IPS-18c (cell line): Measurements from ENCODE around the gene SLC10A3.
A peak's percentile ranks its signal among the peaks of the same experiment; 100 is the strongest.

Source experiments
- H3K4me3 ChIP-seq: 2 replicates; pipeline ENCODE4 v1.7.0; 2013; ENCODE audit warnings: low read depth, mild to moderate bottlenecking, low read length, moderate library complexity; ENCODE audit not compliant: insufficient read depth
- H3K9me3 ChIP-seq: one replicate; pipeline ENCODE4 v1.6.1; 2013; ENCODE audit warnings: mild to moderate bottlenecking, low read length, moderate library complexity; ENCODE audit not compliant: control insufficient read depth, insufficient read depth

SLC10A3 gene

DNA sequence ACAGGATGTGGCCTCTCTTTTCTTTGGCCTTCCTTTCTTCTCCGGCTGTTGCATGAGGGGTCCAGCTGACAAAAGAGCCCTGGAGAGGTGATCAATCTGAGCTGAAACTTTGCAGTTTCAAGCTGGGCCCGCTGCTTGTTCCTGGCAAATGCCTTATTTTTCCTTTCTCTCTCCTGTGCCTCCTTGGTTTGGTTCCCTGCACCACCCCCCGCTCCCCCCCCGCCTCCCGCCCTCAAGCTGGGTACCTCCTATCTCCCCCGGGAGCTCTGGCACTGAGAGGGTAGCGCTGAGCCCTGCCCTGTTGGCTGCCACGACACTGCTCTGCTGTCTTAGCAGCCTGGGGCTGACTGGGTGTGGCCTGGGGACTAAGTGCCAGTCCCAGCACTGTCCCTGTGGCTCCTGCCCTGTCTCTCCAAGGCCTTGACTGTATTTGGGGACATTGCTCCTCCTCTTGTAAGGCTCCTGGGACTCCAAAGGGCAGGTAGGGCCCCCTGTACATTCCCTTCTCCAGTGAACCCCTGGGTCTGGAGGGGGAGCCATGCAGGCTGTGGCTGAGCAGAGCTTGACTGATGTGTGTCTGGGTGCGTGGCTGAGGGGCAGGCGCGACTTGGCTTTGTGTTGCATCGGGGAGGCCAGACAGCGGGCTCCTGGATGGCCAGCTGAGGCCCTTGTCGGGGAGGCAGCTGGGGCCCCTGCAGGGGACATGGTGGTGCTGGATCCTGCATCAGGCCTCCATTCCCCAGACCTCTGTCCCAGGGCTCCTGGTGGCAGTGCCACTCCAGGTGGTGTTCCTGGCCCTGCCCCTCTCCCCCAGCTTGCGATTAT is 31.3 kb downstream of the SLC10A3 start:
- Histone ChIP-seq H3K4me3 (peak overlapping the region; percentile 53), H3K9me3 (peaks cover 21% of the 10 kb centered on the region)

DNA sequence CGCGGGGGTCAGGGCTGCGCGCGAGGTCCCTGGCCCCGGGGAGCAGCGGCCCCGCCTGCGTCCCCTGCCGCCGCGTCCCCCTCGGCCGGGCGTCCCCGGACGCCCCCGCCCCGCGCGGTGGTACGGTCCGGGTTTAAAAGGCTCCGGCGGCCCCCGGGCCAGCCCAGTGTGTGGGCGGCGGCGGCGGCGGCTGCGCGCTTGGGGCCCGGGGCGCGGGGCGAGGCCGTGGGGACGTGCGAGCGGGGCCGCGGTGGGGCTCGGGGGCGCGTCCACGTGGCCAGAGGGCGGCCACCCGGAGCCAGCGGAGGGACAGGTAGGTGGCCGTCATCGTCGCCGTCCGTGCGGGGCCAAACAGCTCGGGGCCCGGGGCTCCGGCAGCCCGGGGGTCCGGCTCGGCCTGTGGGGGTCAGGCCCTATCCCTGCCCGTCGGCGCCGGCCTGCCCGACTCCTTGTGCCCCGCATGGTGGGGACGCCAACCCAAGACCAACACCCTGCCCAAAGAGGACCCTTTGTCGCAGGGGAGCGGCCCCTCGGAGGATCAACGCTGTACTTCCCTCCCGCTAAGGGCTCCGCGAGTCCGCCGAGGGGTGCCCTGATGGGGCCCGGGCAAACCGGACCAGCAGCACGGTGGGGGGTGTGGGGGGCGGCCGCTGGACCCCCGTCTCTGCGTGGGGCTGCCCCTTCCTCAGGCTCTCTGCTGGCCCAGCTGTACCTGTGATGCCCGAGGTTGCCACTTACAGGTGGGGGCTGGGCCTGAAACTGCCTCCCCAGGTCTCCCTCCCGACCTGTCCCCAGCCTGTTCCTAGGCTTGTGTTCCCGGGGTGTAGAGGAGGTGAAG is 32.1 kb downstream of the SLC10A3 start, which contains the start of gene PLXNA3:
Gene PLXNA3 (plus strand): TSS at position 166 of the 838 bp plus-strand sequence. CDS start 1,903 bp downstream, outside the sequence.
- Histone ChIP-seq H3K9me3 (peaks cover 21% of the 10 kb centered on the region), H3K4me3 (peak within 1 kb of the TSS; percentile 53)

DNA sequence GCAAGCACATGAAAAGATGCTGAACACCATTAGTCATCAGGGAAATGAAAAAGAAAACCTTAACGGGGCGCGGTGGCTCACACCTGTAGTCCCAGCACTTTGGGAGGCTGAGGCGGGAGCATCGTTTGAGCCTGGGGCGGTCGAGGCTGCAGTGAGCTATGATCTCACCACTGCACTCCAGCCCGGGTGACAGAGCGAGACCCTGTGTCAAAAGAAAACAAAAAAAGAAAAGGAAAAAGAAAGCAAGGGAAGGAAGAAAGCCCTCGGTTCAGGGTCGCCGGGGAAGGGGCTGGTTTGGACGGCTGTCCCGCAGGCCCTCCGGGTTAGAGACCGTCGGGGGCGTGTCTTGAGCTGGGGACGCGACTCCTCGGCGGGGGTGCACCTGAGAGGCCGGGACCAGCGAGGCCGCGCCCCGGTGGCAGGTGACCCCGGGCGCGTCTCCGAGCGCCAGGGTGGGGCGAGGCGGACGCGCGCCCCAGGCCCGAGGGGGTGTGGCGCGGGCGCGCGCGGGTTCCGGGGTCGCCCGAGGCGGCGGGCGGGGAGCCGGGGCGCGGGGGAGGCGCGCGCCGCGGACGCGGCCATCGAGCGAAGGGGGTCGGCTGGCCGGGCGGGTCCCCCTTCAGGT is 32.8 kb downstream of the SLC10A3 start:
- H3K9me3 ChIP-seq, result peaks cover 20% of the 10 kb centered on the region
- H3K4me3 ChIP-seq, result peak overlapping the region; percentile 20; the same call in 1 of the 2 replicates

DNA sequence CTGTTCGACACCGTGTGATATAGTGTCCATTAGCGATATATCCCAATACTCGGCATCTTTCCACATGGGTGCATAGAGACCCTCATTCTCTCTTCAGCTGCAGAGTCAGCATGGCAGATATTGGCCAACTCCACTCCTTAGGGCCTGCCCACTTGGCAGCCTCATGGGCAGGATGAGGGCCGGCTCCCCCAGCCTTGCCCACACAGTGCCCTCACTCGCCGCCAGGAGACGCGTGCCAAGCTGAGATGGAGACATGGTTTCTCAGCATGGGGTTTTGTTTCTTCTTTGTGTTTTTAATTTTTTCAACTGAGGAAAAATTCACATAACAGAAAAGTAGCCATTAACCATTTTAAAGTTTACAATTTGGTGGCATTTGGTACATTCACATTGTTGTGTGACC is 37.6 kb downstream of the SLC10A3 start:
- H3K4me3 ChIP-seq, result no peak overlapping the region
- H3K9me3 ChIP-seq, result peaks cover 26% of the 10 kb centered on the region

DNA sequence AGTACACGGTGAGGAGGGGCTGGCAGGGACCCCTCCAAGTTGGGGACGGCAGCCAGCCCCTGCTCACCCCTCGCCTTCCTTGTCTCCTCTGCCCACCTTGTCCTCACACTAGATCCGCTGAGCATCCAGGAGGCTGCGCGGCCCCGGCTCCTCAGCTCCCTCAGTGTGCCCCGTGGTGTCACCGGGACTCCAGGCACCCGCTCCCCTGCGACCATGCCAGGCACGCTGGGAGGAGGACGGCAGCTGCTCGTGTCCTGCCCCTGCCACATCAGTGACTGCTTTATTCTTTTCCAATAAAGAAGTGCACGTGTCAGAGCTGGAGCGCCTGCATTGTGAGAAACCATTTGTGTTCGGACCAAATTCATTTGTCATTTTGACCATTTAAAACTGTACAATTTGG is 40.1 kb downstream of the SLC10A3 start:
- H3K9me3 ChIP-seq, result peaks cover 17% of the 10 kb centered on the region
- H3K4me3 ChIP-seq, result no peak overlapping the region

DNA sequence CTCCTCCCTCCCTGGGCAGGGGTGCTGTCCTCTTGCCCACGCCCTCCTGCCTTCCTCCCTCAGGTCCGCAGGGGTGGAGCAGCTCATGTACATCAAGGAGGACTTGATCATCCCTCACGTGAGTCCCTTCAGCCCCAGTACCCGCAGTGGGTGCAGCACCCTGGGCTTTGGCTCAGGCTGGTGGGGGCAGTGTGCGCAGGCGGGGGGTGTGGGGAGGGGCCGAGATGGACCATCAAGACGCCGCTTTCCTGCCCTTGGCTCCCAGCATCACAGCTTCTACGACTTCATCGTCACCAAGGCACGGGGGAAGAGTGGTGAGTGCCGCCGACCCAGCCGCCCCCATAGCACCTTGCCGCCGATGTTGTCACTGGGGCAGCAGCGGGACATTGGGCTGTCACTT is 40.8 kb downstream of the SLC10A3 start:
- Histone ChIP-seq H3K4me3 (no peak overlapping the region), H3K9me3 (peaks cover 12% of the 10 kb centered on the region)

DNA sequence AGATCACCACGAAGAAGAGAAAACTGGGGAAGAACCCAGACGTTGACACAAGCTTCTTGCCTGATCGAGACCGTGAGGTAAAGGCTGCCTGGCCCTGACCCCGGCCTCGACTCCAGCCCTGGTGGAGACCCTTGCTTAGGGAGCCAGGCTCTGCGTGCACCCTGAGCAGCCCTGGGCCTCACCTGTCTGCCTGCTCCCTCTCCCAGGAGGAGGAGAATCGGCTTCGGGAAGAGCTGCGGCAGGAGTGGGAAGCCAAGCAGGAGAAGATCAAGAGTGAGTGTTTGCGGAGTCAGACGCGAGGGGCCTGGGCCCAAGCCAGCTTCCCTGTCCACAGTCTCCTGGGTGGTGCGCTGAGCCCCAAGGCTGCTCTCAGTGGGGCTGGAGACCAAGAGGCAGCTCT is 41.9 kb downstream of the SLC10A3 start:
- no peak overlapping the region for H3K4me3 ChIP-seq
- H3K9me3 ChIP-seq, result peaks cover 12% of the 10 kb centered on the region

DNA sequence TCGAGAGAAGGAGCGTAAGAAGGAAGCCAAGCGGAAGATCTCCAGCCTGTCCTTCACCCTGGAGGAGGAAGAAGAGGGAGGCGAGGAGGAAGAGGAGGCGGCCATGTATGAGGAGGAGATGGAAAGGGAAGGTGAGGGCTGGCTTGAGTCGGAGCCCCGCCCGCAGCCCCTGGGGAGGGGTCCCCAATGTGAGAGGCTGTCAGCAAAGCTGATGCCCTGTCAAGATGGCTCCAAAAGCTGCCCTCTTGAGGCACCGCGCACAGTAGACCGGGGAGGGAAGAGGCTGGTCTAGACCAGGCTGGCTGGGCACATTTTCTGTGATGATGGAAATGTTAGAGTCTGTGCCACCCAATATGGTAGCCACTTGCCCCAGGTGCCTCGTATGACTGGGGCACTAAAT is 44.0 kb downstream of the SLC10A3 start:
- H3K9me3 ChIP-seq, result peaks cover 14% of the 10 kb centered on the region

DNA sequence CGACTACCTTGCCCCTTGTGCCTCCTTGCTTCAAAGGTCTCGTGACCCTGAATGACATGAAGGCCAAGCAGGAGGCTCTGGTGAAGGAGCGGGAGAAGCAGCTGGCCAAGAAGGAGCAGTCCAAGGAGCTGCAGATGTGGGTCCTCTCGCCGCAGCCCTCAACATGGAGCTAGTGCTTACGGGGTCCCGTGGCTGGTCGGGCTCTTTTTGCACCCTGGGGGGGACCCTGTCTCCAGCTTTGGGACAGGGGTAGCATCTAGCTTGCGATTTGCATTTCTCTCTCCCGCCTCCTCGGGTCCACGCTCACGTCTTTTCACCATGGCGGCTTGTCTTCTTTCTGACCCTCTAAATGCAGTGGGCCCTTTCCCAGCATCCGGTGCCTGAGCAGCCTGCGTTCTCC is 44.7 kb downstream of the SLC10A3 start:
- peaks cover 12% of the 10 kb centered on the region for H3K9me3 ChIP-seq
- no peak overlapping the region for H3K4me3 ChIP-seq

More for the DNA sequence above, 44.0 kb downstream of the SLC10A3 start:
- no peak overlapping the region for H3K4me3 ChIP-seq

DNA sequence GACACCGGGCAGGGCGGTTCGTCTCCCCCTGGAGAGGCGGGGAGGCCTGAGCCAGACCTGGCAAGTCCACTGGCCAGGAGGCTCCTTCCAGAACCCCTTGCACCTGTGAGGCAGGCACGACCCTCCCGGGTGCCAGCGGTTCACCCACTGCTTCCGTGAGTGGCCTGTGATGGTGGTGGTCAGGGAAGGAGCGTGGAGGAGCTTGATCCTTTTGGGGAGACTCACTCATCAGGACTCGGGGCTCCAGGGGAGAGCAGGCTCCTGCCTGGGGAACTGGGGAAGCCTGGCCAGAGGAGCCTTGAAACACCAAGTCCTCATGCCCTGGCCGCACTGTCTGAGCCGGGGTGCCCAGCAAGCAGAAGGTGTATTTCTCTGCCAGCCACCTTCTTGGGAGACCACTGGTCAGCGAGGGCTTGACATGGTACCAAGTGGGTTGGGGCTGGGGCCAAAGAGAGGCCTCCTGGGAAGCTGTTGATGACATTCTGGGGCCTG is 45.6 kb downstream of the SLC10A3 start:
- Histone ChIP-seq H3K9me3 (peaks cover 9% of the 10 kb centered on the region), H3K4me3 (peak overlapping the region; percentile 55)

DNA sequence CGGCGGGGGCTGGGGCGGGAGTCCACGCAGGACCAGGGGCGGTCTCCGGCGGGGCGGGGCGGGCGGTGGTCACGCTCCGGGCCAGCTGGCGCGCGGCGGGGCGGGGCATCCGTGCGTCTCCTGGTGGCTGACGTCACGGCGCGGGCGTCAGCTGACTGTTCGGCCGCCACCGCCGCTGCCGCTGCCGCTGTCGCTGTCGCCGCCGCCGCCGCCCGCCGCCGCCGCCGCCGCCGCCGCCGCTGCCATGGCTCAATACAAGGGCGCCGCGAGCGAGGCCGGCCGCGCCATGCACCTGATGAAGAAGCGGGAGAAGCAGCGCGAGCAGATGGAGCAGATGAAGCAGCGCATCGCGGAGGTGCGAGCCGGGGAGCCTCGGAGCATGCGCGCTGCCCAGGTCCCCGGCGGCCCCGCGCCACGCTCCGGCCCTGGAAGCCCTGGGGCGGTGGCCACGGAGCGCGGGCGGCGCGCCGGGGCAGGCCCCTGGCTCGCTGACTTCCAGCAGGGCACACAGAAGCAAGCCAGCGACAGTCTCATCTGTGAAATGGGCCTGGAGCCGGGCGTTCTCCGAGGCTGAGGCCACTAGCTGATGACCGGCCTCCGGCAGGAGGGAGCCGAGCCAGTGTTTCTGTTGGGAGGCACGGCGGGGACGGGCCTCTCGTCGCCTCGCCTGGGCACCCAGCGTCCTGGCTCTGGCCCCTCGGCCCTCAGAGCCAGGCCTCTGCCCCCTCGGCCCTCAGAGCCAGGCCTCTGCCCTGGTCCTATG is 46.3 kb downstream of the SLC10A3 start, which contains the start of gene FAM50A:
Gene FAM50A (plus strand): TSS at position 150 of the 763 bp plus-strand sequence. CDS start 95 bp downstream, at position 245.
- Histone ChIP-seq H3K4me3 (peak within 1 kb of the TSS; percentile 55), H3K9me3 (peaks cover 9% of the 10 kb centered on the region)

DNA sequence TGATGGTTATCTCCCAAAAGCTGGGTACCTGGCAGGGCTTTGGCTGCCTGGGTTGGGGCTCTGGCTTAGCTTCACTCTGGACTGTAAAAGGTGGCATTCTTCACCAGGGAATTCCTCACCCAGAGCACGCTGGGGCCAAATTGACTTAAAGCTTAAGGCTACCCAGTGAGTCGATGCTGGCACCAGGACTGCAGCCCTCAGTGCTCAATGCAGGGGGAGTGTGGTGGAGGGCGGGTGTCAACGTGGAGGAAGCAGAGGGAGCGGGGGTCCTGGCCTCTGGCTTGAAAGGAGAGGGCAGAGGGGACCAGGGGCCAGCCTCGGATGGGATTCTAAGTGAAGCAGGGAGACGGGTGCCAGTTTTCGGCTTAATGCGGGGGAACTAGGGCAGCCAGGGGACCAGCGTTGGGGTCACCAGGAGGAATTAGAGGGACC is 46.9 kb downstream of the SLC10A3 start:
- H3K9me3 ChIP-seq, result peaks cover 7% of the 10 kb centered on the region
- H3K4me3 ChIP-seq, result peak overlapping the region; percentile 36; the same call in 1 of the 2 replicates

DNA sequence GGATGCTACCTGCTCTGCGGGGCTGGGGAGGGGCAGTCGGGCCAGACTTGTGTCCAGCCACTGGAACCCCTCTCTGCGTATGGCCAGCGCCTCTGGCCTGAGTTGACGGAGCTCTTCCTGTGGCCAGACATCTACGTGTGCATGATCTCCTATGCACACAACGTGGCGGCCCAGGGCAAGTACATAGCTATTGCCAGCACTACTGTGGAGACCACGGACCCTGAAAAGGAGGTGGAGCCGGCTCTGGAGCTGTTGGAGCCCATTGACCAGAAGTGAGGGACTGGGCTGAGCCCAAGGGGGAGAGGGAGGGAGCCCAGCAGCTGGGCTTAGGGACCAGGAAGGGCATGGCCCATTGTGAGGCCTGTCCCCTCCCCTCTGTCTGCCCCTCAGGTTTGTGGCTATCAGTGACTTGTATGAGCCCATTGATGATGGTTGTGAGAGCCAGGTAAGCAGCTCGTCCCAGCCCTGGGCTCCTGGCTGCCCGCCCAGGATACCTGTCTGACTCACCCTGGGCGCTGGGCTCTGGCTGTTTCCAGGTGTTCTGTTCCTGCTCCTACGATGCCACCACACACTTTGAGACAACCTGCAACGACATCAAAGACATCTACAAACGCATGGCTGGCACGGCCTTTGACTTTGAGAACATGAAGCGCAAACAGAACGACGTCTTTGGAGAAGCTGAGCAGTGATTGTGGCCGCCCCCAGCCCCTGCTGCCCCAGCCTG is 48.3 kb downstream of the SLC10A3 start:
- Histone ChIP-seq H3K9me3 (peaks cover 8% of the 10 kb centered on the region), H3K4me3 (no peak overlapping the region; the same call in 1 of the 2 replicates)

DNA sequence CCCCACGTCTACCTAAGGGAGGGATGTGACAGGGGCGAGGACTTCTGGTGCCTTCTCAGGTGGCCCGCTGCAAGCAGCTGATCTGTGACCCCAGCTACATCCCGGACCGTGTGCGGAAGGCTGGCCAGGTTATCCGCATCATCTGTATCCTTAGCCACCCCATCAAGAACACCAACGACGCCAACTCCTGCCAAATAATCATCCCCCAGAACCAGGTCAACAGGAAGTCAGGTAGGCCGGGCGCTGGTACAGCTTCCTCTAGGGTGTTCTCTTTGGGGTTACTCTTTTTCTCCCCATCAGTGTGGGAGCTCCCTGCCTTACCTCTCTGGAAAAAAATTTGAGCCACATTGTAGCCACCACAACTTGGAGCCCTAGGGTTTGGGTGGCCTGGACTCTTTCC is 48.9 kb downstream of the SLC10A3 start:
- H3K9me3 ChIP-seq, result peaks cover 8% of the 10 kb centered on the region
- no peak overlapping the region for H3K4me3 ChIP-seq

DNA sequence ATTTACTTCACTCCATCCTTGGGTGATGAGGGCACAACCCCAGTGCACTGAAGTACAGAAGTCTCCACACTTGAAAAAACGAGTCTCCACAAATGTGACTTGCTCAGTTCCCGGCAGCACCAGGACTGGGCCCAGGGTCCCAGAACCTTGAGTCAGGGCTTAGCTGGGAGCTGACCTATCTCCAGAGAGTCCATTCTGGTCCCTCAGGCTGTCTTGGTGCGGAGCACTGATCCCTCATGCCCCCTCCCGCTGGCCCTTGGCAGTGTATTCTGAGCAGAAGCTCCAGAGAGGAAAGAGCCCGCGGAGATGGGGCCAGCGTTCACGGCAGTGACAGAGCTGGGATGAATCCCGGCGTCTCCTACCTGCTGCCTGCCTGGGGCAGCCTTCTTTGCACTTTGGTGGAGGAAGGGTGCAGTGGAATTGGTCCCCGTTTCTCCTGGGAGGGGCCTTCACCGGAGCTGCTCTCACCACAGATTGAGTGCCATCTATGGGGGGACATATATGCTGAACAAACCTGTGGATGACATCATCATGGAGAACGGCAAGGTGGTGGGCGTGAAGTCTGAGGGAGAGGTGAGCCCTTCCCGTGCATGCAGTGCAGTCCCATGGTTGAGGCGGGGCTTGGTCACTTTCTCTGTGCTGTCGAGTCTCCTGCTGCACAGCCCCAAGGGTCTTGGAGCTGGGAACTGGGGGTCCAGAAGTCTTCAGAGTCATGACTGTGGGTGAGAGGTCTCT is 49.6 kb downstream of the SLC10A3 start:
- H3K9me3 ChIP-seq, result peaks cover 8% of the 10 kb centered on the region
- H3K4me3 ChIP-seq, result no peak overlapping the region
